ENCODE measurements around the gene TMEM176B. TPM values are rescaled to one million over a fixed set of nuclear protein-coding genes. Genes with fewer than 3 reads are reported as not detected.

The TMEM176B gene
- 2.2 and 3.1 TPM in 2 replicates for total RNA-seq
- long read RNA-seq, partial matches to known transcripts = 0 of 5 reads
- long read RNA-seq, other reads (novel, unspliced or antisense) = 3 of 5 reads

- H3K9me3 Mint-ChIP-seq = no peaks in the 10 kb centered on the region
- H3K4me1 Mint-ChIP-seq = no peaks in the 10 kb centered on the region
- H3K36me3 Mint-ChIP-seq (ENCODE audit: low read depth) = no peaks in the 10 kb centered on the region
- peak within 1 kb of the TSS; percentile 51 for H3K4me3 Mint-ChIP-seq
- no peak within 1 kb of the TSS for H3K27ac Mint-ChIP-seq (ENCODE audit: unreplicated experiment)
- no peak for TF ChIP-seq CTCF (conservative IDR thresholded peaks at IDR 0.05)
- H3K27me3 Mint-ChIP-seq (ENCODE audit: low read depth) = peaks cover 58% of the 10 kb centered on the region
- no peak for DNase-seq (ENCODE audit: low read depth, low spot score)
Measured at GRCh38 chr7:150799741-150800580, at the start of gene TMEM176B. Gene TMEM176B (minus strand): TSS chr7:150800364. CDS start chr7:150796569, 3,795 bp downstream.

- peaks cover 2% of the 10 kb centered on the region for H3K27me3 Mint-ChIP-seq (ENCODE audit: low read depth)
Measured at GRCh38 chr7:150849204-150849775, 49.1 kb upstream of the TMEM176B start.

GRCh38 chr7:150848561-150849115, 48.5 kb upstream of the TMEM176B start:
- DNase-seq (ENCODE audit: low read depth, low spot score) = no peak
- no peak for TF ChIP-seq CTCF (conservative IDR thresholded peaks at IDR 0.05)
- peaks cover 2% of the 10 kb centered on the region for H3K27me3 Mint-ChIP-seq (ENCODE audit: low read depth)
- no peaks in the 10 kb centered on the region for H3K36me3 Mint-ChIP-seq (ENCODE audit: low read depth)
- H3K9me3 Mint-ChIP-seq = no peaks in the 10 kb centered on the region
- no peak overlapping the region for H3K4me3 Mint-ChIP-seq
- no peaks in the 10 kb centered on the region for H3K4me1 Mint-ChIP-seq
- no peak overlapping the region for H3K27ac Mint-ChIP-seq (ENCODE audit: unreplicated experiment)

More at GRCh38 chr7:150849204-150849775, 49.1 kb upstream of the TMEM176B start:
- no peak for TF ChIP-seq CTCF (conservative IDR thresholded peaks at IDR 0.05)
- Mint-ChIP-seq H3K4me3 (no peak overlapping the region), H3K27ac (ENCODE audit: unreplicated experiment) (no peak overlapping the region), H3K9me3 (no peaks in the 10 kb centered on the region), H3K36me3 (ENCODE audit: low read depth) (no peaks in the 10 kb centered on the region), H3K4me1 (no peaks in the 10 kb centered on the region)
- no peak for DNase-seq (ENCODE audit: low read depth, low spot score)

GRCh38 chr7:150848111-150848510, 47.9 kb upstream of the TMEM176B start:
- no peaks in the 10 kb centered on the region for H3K36me3 Mint-ChIP-seq (ENCODE audit: low read depth)
- no peak overlapping the region for H3K4me3 Mint-ChIP-seq
- DNase-seq (ENCODE audit: low read depth, low spot score) = no peak
- no peak overlapping the region for H3K27ac Mint-ChIP-seq (ENCODE audit: unreplicated experiment)
- peaks cover 2% of the 10 kb centered on the region for H3K27me3 Mint-ChIP-seq (ENCODE audit: low read depth)
- H3K9me3 Mint-ChIP-seq = no peaks in the 10 kb centered on the region
- TF ChIP-seq CTCF (conservative IDR thresholded peaks at IDR 0.05) = no peak
- no peaks in the 10 kb centered on the region for H3K4me1 Mint-ChIP-seq

- no peak for TF ChIP-seq CTCF (conservative IDR thresholded peaks at IDR 0.05)
- DNase-seq (ENCODE audit: low read depth, low spot score) = no peak
- Mint-ChIP-seq H3K36me3 (ENCODE audit: low read depth) (no peaks in the 10 kb centered on the region), H3K4me3 (no peak overlapping the region), H3K4me1 (no peaks in the 10 kb centered on the region), H3K27ac (ENCODE audit: unreplicated experiment) (no peak overlapping the region), H3K9me3 (no peaks in the 10 kb centered on the region), H3K27me3 (ENCODE audit: low read depth) (peaks cover 2% of the 10 kb centered on the region)
Measured at GRCh38 chr7:150847536-150847935, 47.4 kb upstream of the TMEM176B start.

Measured in neural crest cell (in vitro differentiated cells).